ENCODE measurements around the gene PGBD1.

- TF ChIP-seq EZH2phosphoT487 (IDR thresholded peaks at IDR 0.05; ENCODE audit: borderline replicate concordance, low read length) (no peak), CTCF (conservative IDR thresholded peaks at IDR 0.05; ENCODE audit: low read depth, low read length) (no peak)
Measured at GRCh38 chr6:28349344-28349891, 68.0 kb downstream of the PGBD1 start.
